Measurements from ENCODE around the gene ZRANB1. TPM values are rescaled to one million over a fixed set of nuclear protein-coding genes. Genes with fewer than 3 reads are reported as not detected.

Gene ZRANB1
- total RNA-seq, 1 donor from 2014 or later = 21.8 TPM

DNA sequence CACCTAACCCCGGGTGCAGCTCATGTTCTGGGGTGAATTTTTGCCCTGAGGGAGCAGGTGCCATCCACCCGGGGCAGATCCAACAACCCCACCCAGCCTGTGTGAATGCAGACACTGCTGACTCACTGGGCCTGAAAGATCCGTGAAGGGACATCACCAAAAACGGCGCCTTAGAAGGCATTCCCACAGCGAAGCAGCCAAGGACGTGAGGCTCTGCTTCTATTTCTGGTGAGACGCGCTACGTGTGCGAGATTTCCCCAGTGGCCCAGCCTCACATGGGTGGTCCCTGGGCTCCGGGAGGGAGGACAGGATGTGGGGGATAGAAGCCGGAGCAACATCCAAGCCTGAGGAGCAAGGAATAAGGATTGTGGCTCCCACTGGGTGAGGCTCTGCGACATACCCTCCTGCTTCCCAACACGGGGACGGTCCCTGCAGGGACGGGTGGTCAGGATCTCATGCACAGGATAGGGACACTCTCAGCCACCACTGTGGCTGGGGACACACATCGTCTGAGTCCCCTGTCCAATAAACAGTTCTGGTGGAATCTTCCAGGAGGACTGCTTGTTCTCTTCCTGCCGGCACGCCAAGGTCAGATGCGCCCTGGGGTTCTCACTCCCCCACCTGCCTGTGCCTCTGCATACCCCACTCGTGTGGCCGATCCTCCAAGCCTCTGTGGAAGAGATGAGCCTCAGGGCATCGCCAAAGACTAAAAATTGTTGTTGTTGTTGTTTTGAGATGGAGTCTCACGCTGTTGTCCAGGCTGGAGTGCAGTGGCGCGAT is 70.2 kb downstream of the ZRANB1 start:
- H3K36me3 Mint-ChIP-seq = peaks cover 23% of the 10 kb centered on the region
- H3K27ac Mint-ChIP-seq = no peak overlapping the region
- H3K4me1 Mint-ChIP-seq = peaks cover 33% of the 10 kb centered on the region
- no peaks in the 10 kb centered on the region for H3K9me3 Mint-ChIP-seq
- H3K4me3 Mint-ChIP-seq = no peak overlapping the region
- no peaks in the 10 kb centered on the region for H3K27me3 ChIP-seq
- H3K4me2 ChIP-seq = no peak overlapping the region
- H3F3A ChIP-seq (ENCODE audit: low read depth) = peaks cover 6% of the 10 kb centered on the region
- H3K4me3 ChIP-seq = no peak overlapping the region
- no peaks in the 10 kb centered on the region for H3K9me3 ChIP-seq (ENCODE audit: low read depth)
- H3K27me3 Mint-ChIP-seq (ENCODE audit: insufficient read depth, low read depth) = peaks cover 2% of the 10 kb centered on the region
- no peaks in the 10 kb centered on the region for H3K36me3 ChIP-seq
- TF ChIP-seq EZH2 (IDR thresholded peaks at IDR 0.05) (no peak), EZH2phosphoT487 (IDR thresholded peaks at IDR 0.05) (no peak)
- TF ChIP-seq, protein P1, sequence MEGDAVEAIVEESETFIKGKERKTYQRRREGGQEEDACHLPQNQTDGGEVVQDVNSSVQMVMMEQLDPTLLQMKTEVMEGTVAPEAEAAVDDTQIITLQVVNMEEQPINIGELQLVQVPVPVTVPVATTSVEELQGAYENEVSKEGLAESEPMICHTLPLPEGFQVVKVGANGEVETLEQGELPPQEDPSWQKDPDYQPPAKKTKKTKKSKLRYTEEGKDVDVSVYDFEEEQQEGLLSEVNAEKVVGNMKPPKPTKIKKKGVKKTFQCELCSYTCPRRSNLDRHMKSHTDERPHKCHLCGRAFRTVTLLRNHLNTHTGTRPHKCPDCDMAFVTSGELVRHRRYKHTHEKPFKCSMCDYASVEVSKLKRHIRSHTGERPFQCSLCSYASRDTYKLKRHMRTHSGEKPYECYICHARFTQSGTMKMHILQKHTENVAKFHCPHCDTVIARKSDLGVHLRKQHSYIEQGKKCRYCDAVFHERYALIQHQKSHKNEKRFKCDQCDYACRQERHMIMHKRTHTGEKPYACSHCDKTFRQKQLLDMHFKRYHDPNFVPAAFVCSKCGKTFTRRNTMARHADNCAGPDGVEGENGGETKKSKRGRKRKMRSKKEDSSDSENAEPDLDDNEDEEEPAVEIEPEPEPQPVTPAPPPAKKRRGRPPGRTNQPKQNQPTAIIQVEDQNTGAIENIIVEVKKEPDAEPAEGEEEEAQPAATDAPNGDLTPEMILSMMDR (IDR thresholded peaks at IDR 0.05) = no peak
- no peak overlapping the region for H3K9ac ChIP-seq
- no peak for DNase-seq (ENCODE audit: low spot score)
- H3K27ac ChIP-seq = no peak overlapping the region
- peaks cover 91% of the 10 kb centered on the region for H4K20me1 ChIP-seq (ENCODE audit: low read depth)
- H3K79me2 ChIP-seq (ENCODE audit: low read depth) = peaks cover 93% of the 10 kb centered on the region
- peaks cover 21% of the 10 kb centered on the region for H3K4me1 ChIP-seq
- H2AFZ ChIP-seq (replicated peaks) = no peak overlapping the region

DNA sequence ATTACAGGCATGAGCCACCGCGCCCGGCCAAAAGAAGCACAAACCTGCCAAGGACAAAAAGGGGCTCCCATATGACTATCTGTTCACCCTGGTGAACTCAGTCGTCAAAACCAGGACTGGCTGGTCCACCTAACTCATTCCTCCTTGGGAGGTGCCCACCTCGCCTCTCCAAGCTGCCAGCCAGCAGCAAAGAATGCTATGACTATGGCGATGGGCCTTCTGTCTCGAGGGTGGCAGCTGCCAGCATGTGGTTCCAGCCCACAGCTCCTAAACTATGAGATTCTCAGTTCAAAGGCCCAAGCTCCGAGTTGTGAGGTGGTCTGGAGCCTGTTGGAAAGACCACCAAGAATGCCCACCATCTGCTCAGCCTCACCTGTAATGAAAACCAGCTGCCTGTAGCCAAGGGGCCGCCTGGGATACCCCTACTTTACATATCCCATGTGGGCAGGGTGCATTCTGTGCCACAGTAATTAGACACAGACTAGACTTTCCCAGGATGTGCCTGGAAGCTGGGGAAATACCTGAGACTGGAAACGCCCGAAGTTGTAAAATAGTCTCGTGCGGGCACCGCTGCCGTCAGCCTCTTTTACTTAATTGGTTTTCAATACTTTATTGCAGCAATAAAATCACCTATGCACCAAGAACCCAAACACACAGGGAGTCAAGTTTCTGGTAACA is 71.1 kb downstream of the ZRANB1 start:
- Histone ChIP-seq H3K4me1 (peaks cover 26% of the 10 kb centered on the region), H3F3A (ENCODE audit: low read depth) (peaks cover 6% of the 10 kb centered on the region), H3K4me2 (no peak overlapping the region), H3K4me3 (no peak overlapping the region), H2AFZ (replicated peaks) (no peak overlapping the region), H3K27ac (no peak overlapping the region), H3K36me3 (no peaks in the 10 kb centered on the region), H3K9me3 (ENCODE audit: low read depth) (no peaks in the 10 kb centered on the region), H3K79me2 (ENCODE audit: low read depth) (peaks cover 93% of the 10 kb centered on the region), H4K20me1 (ENCODE audit: low read depth) (peaks cover 91% of the 10 kb centered on the region), H3K9ac (no peak overlapping the region), H3K27me3 (no peaks in the 10 kb centered on the region)
- Mint-ChIP-seq H3K4me1 (peaks cover 38% of the 10 kb centered on the region), H3K36me3 (peaks cover 26% of the 10 kb centered on the region), H3K4me3 (no peak overlapping the region), H3K27ac (no peak overlapping the region), H3K27me3 (ENCODE audit: insufficient read depth, low read depth) (peaks cover 2% of the 10 kb centered on the region), H3K9me3 (no peaks in the 10 kb centered on the region)
- TF ChIP-seq, protein P1 (IDR thresholded peaks at IDR 0.05) = no peak
- TF ChIP-seq EZH2 (IDR thresholded peaks at IDR 0.05) (no peak), EZH2phosphoT487 (IDR thresholded peaks at IDR 0.05) (no peak)
- no peak for DNase-seq (ENCODE audit: low spot score)

DNA sequence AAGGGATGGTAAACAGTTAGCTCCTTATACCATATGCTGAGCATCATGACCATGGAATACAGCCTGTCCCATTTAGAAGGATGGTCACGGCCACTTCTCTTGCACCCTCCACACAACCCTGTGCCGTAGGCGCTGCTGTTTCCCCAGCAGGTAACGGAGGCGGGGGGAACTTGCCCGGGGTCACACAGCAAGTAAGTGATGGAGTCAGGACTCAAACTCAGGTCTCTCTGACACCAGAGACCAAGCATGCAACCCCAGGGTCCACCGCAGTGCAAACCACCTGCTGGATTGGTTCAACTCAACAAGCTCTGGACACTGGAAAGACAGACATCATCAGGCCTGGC is 71.6 kb downstream of the ZRANB1 start:
- Histone ChIP-seq H3K27me3 (no peaks in the 10 kb centered on the region), H3K9ac (no peak overlapping the region), H3K4me1 (peaks cover 26% of the 10 kb centered on the region), H3K4me2 (no peak overlapping the region), H3K27ac (no peak overlapping the region), H2AFZ (replicated peaks) (no peak overlapping the region), H3K79me2 (ENCODE audit: low read depth) (peaks cover 93% of the 10 kb centered on the region), H3F3A (ENCODE audit: low read depth) (peaks cover 6% of the 10 kb centered on the region), H3K36me3 (no peaks in the 10 kb centered on the region), H3K9me3 (ENCODE audit: low read depth) (no peaks in the 10 kb centered on the region), H4K20me1 (ENCODE audit: low read depth) (peaks cover 89% of the 10 kb centered on the region), H3K4me3 (no peak overlapping the region)
- no peak for TF ChIP-seq EZH2 (IDR thresholded peaks at IDR 0.05)
- TF ChIP-seq, protein P1 (IDR thresholded peaks at IDR 0.05) = no peak
- TF ChIP-seq EZH2phosphoT487 (IDR thresholded peaks at IDR 0.05) = no peak
- no peak for DNase-seq (ENCODE audit: low spot score)
- Mint-ChIP-seq H3K27me3 (ENCODE audit: insufficient read depth, low read depth) (peaks cover 2% of the 10 kb centered on the region), H3K36me3 (peaks cover 26% of the 10 kb centered on the region), H3K9me3 (no peaks in the 10 kb centered on the region), H3K4me1 (peaks cover 41% of the 10 kb centered on the region), H3K27ac (no peak overlapping the region), H3K4me3 (no peak overlapping the region)

Measured in neural progenitor cell (in vitro differentiated cells).